Ovary (tissue), 3 donors: ENCODE results near the gene ASXL3.

Experiments used
- EP300 ChIP-seq: sonication (generic); formaldehyde crosslinking; IDR thresholded peaks from one replicate; pipeline ENCODE4 v1.6.1; 2017; ENCODE audit warnings: antibody characterized with exemption
- POLR2A ChIP-seq: fragments of 450-650 bp; IDR thresholded peaks from one replicate; pipeline ENCODE4 v1.6.1; 2017; ENCODE audit warnings: antibody characterized with exemption, mild to moderate bottlenecking, moderate library complexity
- TF ChIP-seq, protein P1 (sequence below), 3 donors: fragments of 450-650 bp in 2 of 3; fragments of 200-600 bp in 1 of 3; IDR thresholded peaks; one replicate each; pipeline versions ENCODE4 v1.5.1 to v1.8.0; 2016 to 2022; ENCODE audit warnings: antibody characterized with exemption in 3 of 3, mild to moderate bottlenecking in 1 of 3
- donor health status: DM: no; HTN: no; CAD: no.

DNA sequence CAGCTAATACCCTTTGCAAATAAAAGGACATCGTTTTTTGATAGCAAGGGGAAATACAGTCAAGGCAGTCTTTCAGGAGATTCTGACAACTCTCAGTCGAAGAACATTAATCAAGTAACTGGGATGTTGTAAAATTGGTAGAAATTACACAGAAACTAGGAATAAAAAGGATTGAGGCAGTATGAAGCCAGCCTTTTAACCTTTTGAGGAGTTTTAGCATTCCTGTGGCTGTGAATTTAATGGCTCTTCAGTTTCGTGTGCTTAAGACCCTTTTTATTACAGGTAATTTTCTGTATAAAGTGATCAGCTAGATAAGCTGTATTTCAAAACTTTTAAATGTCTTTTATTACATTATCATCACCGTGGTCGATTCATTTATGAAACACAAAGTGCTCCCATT lies 91.6 kb downstream of the ASXL3 start:
- TF ChIP-seq, protein P1, sequence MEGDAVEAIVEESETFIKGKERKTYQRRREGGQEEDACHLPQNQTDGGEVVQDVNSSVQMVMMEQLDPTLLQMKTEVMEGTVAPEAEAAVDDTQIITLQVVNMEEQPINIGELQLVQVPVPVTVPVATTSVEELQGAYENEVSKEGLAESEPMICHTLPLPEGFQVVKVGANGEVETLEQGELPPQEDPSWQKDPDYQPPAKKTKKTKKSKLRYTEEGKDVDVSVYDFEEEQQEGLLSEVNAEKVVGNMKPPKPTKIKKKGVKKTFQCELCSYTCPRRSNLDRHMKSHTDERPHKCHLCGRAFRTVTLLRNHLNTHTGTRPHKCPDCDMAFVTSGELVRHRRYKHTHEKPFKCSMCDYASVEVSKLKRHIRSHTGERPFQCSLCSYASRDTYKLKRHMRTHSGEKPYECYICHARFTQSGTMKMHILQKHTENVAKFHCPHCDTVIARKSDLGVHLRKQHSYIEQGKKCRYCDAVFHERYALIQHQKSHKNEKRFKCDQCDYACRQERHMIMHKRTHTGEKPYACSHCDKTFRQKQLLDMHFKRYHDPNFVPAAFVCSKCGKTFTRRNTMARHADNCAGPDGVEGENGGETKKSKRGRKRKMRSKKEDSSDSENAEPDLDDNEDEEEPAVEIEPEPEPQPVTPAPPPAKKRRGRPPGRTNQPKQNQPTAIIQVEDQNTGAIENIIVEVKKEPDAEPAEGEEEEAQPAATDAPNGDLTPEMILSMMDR (IDR thresholded peaks at IDR 0.05): no peak
- TF ChIP-seq POLR2A (no peak), EP300 (no peak)
